ENCODE results near the gene TRPV3. TPM values are rescaled to one million over a fixed set of nuclear protein-coding genes. Genes with fewer than 3 reads are reported as not detected.

Gene TRPV3
- total and polyA plus RNA-seq, 9 of the 15 experiments (the other 6 are each of a cell fraction or from before 2014, with no cell fraction given) = 0.03 to 0.42 (median 0.11) TPM; not detected in 1

- intact Hi-C loops (cut with micrococcal nuclease) = no loop called here
- Histone ChIP-seq H3K79me2 (ENCODE audit: control insufficient read depth, insufficient read depth, low read length) (no peaks in the 10 kb centered on the region), H3K9ac (ENCODE audit: insufficient read depth in 1 of 2, low read depth in 2 of 2, low read length in 2 of 2) (no peak overlapping the region), H3K27ac (ENCODE audit: extremely low read depth, low read depth, low read length) (no peak overlapping the region), H3K36me3 (ENCODE audit: control insufficient read depth, insufficient read depth, low read length) (no peaks in the 10 kb centered on the region), H3K4me3 (no peak overlapping the region), H3K27me3 (ENCODE audit: control insufficient read depth in 2 of 2, insufficient read depth in 2 of 2, low read length in 2 of 2) (peaks cover 0 to 17% of the 10 kb centered on the region in 2 experiments; a peak in 1 of 5 replicates), H3K4me1 (replicated peaks in 1 of 2; ENCODE audit: control insufficient read depth in 2 of 2, insufficient read depth in 2 of 2, low read length in 2 of 2) (no peaks in the 10 kb centered on the region), H3K4me2 (ENCODE audit: insufficient read depth, low read length) (no peak overlapping the region), H3K9me3 (replicated peaks; ENCODE audit: control insufficient read depth, insufficient read depth, low read depth, low read length) (no peaks in the 10 kb centered on the region), H3K9me1 (ENCODE audit: control insufficient read depth, insufficient read depth, low read length) (no peaks in the 10 kb centered on the region), H2AFZ (ENCODE audit: low read depth, low read length) (no peak overlapping the region), H4K20me1 (replicated peaks; ENCODE audit: control insufficient read depth, insufficient read depth, low read length) (no peaks in the 10 kb centered on the region)
- ATAC-seq (no peak), FAIRE-seq (no peak), DNase-seq (ENCODE audit: extremely low read depth in 1 of 4, low spot score in 3 of 4) (no peak)
- TF ChIP-seq XRCC5 (IDR thresholded peaks at IDR 0.05; ENCODE audit: low read depth, low read length) (no peak), KDM2B (CRISPR knock-in tag; IDR thresholded peaks at IDR 0.05) (no peak), FOXM1 (IDR thresholded peaks at IDR 0.05; ENCODE audit: low read depth) (no peak), FOXM1 (CRISPR knock-in tag; IDR thresholded peaks at IDR 0.05; ENCODE audit: low read depth) (no peak), SRSF1 (IDR thresholded peaks at IDR 0.05; ENCODE audit: low read depth, low read length) (no peak), PTBP1 (IDR thresholded peaks at IDR 0.05; ENCODE audit: low read depth, low read length) (no peak)
- ChIA-PET POLR2A (no interaction called here), CTCF (ENCODE audit: low intra/inter-chr PET ratio) (no interaction called here)
- 23% methylated on average over 7 of the region's 8 CpGs for WGBS (ENCODE audit: insufficient coverage, low coverage, missing lambda C conversion rate)
- BruUV-seq (replicated peaks) = no TSS peak
- in situ Hi-C loops (cut with MboI) = no loop called here
Measured at GRCh38 chr17:3511852-3512504, 45.6 kb downstream of the TRPV3 start.

GRCh38 chr17:3510090-3510489 is 47.5 kb downstream of the TRPV3 start:
- ChIA-PET CTCF (ENCODE audit: low intra/inter-chr PET ratio) (no interaction called here), POLR2A (no interaction called here)
- Histone ChIP-seq H3K4me3 (no peak overlapping the region), H3K36me3 (ENCODE audit: control insufficient read depth, insufficient read depth, low read length) (no peaks in the 10 kb centered on the region), H3K27me3 (ENCODE audit: control insufficient read depth in 2 of 2, insufficient read depth in 2 of 2, low read length in 2 of 2) (peaks cover 0 to 24% of the 10 kb centered on the region in 2 experiments; a peak in 1 of 5 replicates), H4K20me1 (replicated peaks; ENCODE audit: control insufficient read depth, insufficient read depth, low read length) (no peaks in the 10 kb centered on the region), H3K9me3 (replicated peaks; ENCODE audit: control insufficient read depth, insufficient read depth, low read depth, low read length) (no peaks in the 10 kb centered on the region), H3K4me2 (ENCODE audit: insufficient read depth, low read length) (no peak overlapping the region), H3K27ac (ENCODE audit: extremely low read depth, low read depth, low read length) (no peak overlapping the region), H3K9ac (ENCODE audit: insufficient read depth in 1 of 2, low read depth in 2 of 2, low read length in 2 of 2) (no peak overlapping the region), H2AFZ (ENCODE audit: low read depth, low read length) (no peak overlapping the region), H3K9me1 (ENCODE audit: control insufficient read depth, insufficient read depth, low read length) (no peaks in the 10 kb centered on the region), H3K79me2 (ENCODE audit: control insufficient read depth, insufficient read depth, low read length) (no peaks in the 10 kb centered on the region), H3K4me1 (replicated peaks in 1 of 2; ENCODE audit: control insufficient read depth in 2 of 2, insufficient read depth in 2 of 2, low read length in 2 of 2) (no peaks in the 10 kb centered on the region)
- in situ Hi-C loops (cut with MboI) = no loop called here
- no peak for DNase-seq (ENCODE audit: extremely low read depth in 1 of 4, low spot score in 3 of 4)
- intact Hi-C loops (cut with micrococcal nuclease) = no loop called here
- no TSS peak for BruUV-seq (replicated peaks)
- WGBS (ENCODE audit: insufficient coverage, low coverage, missing lambda C conversion rate) = 16% methylated on average over 7 of the region's 7 CpGs
- FAIRE-seq = no peak
- ATAC-seq = no peak
- TF ChIP-seq TFAP4 (CRISPR knock-in tag; IDR thresholded peaks at IDR 0.05; ENCODE audit: borderline replicate concordance) = no peak
- TF ChIP-seq TCF7L2 (IDR thresholded peaks at IDR 0.05; ENCODE audit: low read depth, low read length) = no peak
- no peak for TF ChIP-seq ADNP (tag; IDR thresholded peaks at IDR 0.05)
- TF ChIP-seq PHB (CRISPR knock-in tag; IDR thresholded peaks at IDR 0.05) = no peak
- TF ChIP-seq MITF (IDR thresholded peaks at IDR 0.05) = no peak
- TF ChIP-seq DACH1 (IDR thresholded peaks at IDR 0.05; ENCODE audit: partially characterized antibody) = no peak
